ENCODE results near the gene CATSPER1.

DNA sequence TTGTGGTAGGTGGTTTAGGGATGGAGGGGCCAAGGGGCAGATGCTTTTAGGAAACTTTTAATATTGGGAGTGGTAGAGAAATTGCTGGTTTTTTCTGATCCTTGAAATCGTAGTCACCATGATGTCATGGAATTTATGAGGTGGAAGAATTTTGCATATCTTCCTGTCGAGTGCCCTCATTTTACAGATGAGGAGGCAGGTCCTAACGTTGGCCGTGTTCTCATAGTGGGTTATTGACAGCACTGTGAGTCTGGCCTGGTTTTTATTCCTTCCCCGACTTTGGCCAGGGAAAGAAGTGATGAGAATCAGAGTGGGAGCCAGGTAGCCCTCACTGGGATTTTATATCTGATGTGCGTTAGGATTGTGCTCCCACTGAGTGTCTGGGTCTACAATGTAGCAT lies 35.0 kb upstream of the CATSPER1 start:
- TF ChIP-seq CTCF (IDR thresholded peaks at IDR 0.05) (no peak), EZH2phosphoT487 (IDR thresholded peaks at IDR 0.05) (no peak), EZH2 (IDR thresholded peaks at IDR 0.05) (no peak)

Data from neural progenitor cell (in vitro differentiated cells).